ENCODE measurements around the gene KIAA0825.

KIAA0825 gene

GRCh38 chr5:94103514-94104245, 514.7 kb downstream of the KIAA0825 start:
- Mint-ChIP-seq H3K27ac (no peak overlapping the region), H3K9me3 (peaks cover 68% of the 10 kb centered on the region), H3K4me3 (no peak overlapping the region), H3K27me3 (ENCODE audit: low read depth, poor library complexity) (peaks cover 4% of the 10 kb centered on the region), H3K4me1 (no peaks in the 10 kb centered on the region), H3K36me3 (ENCODE audit: low read depth) (peaks cover 65% of the 10 kb centered on the region)
- no peak for DNase-seq
- TF ChIP-seq CTCF (IDR thresholded peaks at IDR 0.05): no peak
